Kidney (tissue), 14 donors: Measurements from ENCODE around the gene KNDC1. TPM values are rescaled to one million over a fixed set of nuclear protein-coding genes. Genes with fewer than 3 reads are reported as not detected.

Source experiments
- DNase-seq, 5 donors: peaks; one replicate each; pipeline ENCODE4 v3.0.0-alpha.2; 2013 to 2020
- FAIRE-seq: peaks from 2 replicates; lab custom pipeline; 2012; peaks lifted over from hg19 to GRCh38; lab: Jason Lieb, UNC
- H3K27ac ChIP-seq, 2 donors: one replicate each; pipeline ENCODE4 v1.7.0; 2013; ENCODE audit warnings: low read depth in 2 of 2, low read length in 2 of 2, inconsistent platforms in 1 of 2
- H3K27me3 ChIP-seq: one replicate; pipeline ENCODE4 v1.7.1; 2013; ENCODE audit warnings: low read length, inconsistent platforms; ENCODE audit not compliant: control insufficient read depth, insufficient read depth
- H3K36me3 ChIP-seq, 3 donors: one replicate each; pipeline versions ENCODE4 v1.7.0 to v1.7.1; 2013; ENCODE audit warnings: low read length in 3 of 3, control low read depth in 1 of 3, inconsistent platforms in 1 of 3; ENCODE audit not compliant: insufficient read depth in 3 of 3, control insufficient read depth in 2 of 3
- H3K4me1 ChIP-seq, 3 donors: one replicate each; pipeline versions ENCODE4 v1.7.0 to v1.7.1; 2013; ENCODE audit warnings: low read length in 3 of 3, inconsistent platforms in 1 of 3, low read depth in 1 of 3; ENCODE audit not compliant: control insufficient read depth in 2 of 3, insufficient read depth in 2 of 3
- H3K4me3 ChIP-seq, 3 donors: one replicate each; pipeline versions ENCODE4 v1.7.0 to v1.8.1; 2013; ENCODE audit warnings: low read length in 3 of 3, control low read depth in 1 of 3, inconsistent platforms in 1 of 3
- H3K9ac ChIP-seq, 3 donors: one replicate each; pipeline versions ENCODE4 v1.7.0 to v1.7.1; 2013; ENCODE audit warnings: low read length in 3 of 3, control low read depth in 1 of 3, inconsistent platforms in 1 of 3
- H3K9me3 ChIP-seq, 3 donors: one replicate each; pipeline versions ENCODE4 v1.7.0 to v1.7.1; 2013; ENCODE audit warnings: low read length in 3 of 3, control low read depth in 1 of 3, inconsistent platforms in 1 of 3; ENCODE audit not compliant: control insufficient read depth in 2 of 3, insufficient read depth in 1 of 3
- intact Hi-C: fragments of 100-400 bp; cut with DNase I; formaldehyde crosslinking; loops from one replicate; pipeline ENCODE4 v1.11.1; 2022
- polyA plus RNA-seq: library from polyadenylated mRNA; stranded (reverse); fragments of 350-450 nt; fragmentation: Illumina TruSeq; extraction: RNeasy Lipid Tissue Mini Kit (QIAGEN cat#74804); gene quantifications from one replicate; pipeline ENCODE4 v1.2.3, GENCODE V29; 2014; ENCODE audit warnings: low read depth, low replicate concordance; ENCODE audit not compliant: insufficient read depth
- total RNA-seq: library from RNA; stranded (reverse); fragmentation: NEBNext Ultra II Directional; extraction: Animal tissue kit (Norgen Biotek cat#: 25700); gene quantifications from one replicate; pipeline ENCODE4 v1.2.1, GENCODE V29; 2021
- TF ChIP-seq, protein P1 (sequence below): IDR thresholded peaks from 3 replicates; pipeline ENCODE4 v1.5.1; 2012; ENCODE audit warnings: mild to moderate bottlenecking, moderate library complexity, borderline replicate concordance; ENCODE audit not compliant: insufficient read depth; ENCODE audit errors: extremely low read depth
- donor health status: control.
- donor health status: control.
- donor health status: control.
- donor health status: control.
- donor health status: control.
- donor health status: DM: yes; HTN: yes; CAD: no.
- donor health status: Normal renal cell carcinoma (clear cell type).

The KNDC1 gene
- total and polyA plus RNA-seq, 2 donors from 2014 or later, result 0.43 to 8.7 TPM

DNA sequence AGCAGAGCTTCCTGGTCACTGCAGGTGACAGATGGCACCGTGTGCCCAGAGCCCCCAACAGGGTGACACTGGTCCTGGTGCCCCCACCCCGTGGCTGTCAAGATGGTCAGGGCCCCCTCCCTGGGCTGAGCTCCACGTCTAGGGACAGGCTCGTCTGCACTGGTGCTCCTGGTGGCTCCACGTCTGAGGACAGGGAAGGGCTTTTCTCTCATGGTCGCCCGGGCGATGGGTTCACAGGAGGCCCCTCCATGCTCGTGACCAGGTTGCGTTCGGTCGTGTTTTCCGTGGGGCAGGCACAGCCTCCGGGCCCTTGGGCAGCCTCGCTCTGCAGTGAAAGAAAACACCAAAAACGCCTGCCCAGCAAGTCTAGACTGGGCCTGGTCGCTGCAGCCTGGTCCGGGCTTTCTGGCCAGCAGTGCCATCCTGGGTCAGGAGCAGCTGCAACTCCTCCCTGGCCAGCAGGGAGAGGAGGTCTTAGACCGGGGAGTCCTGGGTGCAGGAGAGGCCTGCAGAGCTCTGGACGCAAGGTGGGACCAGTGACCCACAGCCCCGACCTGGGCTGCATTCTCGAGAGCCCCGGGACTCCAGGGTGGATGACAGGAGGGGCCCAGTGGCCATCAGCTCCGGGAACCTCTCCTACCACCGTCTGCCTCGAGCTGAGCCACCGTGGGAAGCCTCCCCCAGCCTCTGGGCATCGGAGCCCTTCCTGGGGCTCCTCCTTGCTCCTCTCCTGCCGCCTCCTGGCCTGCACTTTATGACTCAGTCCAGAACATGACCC is 42.1 kb downstream of the KNDC1 start:
- H3K9me3 ChIP-seq, result no peaks in the 10 kb centered on the region
- no peaks in the 10 kb centered on the region for H3K27me3 ChIP-seq
- FAIRE-seq (no peak), DNase-seq (peak in 1 of 5 donors; percentile 64)
- no peaks in the 10 kb centered on the region for H3K36me3 ChIP-seq
- no peak overlapping the region for H3K4me3 ChIP-seq
- H3K4me1 ChIP-seq, result no peaks in the 10 kb centered on the region
- no peak overlapping the region for H3K9ac ChIP-seq
- TF ChIP-seq, protein P1, sequence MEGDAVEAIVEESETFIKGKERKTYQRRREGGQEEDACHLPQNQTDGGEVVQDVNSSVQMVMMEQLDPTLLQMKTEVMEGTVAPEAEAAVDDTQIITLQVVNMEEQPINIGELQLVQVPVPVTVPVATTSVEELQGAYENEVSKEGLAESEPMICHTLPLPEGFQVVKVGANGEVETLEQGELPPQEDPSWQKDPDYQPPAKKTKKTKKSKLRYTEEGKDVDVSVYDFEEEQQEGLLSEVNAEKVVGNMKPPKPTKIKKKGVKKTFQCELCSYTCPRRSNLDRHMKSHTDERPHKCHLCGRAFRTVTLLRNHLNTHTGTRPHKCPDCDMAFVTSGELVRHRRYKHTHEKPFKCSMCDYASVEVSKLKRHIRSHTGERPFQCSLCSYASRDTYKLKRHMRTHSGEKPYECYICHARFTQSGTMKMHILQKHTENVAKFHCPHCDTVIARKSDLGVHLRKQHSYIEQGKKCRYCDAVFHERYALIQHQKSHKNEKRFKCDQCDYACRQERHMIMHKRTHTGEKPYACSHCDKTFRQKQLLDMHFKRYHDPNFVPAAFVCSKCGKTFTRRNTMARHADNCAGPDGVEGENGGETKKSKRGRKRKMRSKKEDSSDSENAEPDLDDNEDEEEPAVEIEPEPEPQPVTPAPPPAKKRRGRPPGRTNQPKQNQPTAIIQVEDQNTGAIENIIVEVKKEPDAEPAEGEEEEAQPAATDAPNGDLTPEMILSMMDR, result no peak
- intact Hi-C loops, result no loop called here
- no peak overlapping the region for H3K27ac ChIP-seq

DNA sequence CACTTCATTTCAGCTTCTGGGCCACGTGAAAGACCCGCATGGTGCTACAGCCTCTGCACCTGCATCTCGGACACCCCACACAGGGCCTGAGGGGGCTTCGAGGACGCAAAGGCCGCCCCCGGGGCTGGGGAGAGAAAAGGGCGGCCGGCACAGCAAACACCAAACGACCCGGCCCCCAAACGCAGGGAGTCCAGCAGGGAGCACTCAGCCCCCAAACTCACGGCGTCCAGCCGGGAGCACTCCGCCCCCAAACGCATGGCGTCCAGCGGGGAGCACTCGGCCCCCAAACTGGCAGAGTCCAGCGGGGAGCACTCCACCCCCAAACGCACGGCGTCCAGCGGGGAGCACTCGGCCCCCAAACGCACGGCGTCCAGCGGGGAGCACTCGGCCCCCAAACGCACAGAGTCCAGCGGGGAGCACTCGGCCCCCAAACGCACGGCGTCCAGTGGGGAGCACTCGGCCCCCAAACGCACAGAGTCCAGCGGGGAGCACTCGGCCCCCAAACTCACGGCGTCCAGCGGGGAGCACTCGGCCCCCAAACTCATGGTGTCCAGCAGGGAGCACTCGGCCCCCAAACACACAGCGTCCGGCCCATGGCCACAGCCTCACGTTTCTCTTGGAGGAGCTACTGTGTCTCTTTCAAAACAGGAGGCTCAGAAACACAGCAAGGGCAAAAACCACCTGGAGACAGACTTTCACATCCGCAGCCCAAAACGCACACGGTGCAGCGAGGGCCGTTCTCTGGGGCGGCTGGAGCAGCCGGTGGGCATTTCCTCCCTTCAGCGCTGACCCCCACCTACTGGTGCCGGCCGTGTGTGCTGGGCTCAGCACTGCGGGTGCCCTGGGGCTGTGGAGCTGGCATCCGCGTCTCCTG is 43.0 kb downstream of the KNDC1 start:
- Histone ChIP-seq H3K27ac (no peak overlapping the region), H3K4me1 (no peaks in the 10 kb centered on the region), H3K9ac (no peak overlapping the region), H3K36me3 (no peaks in the 10 kb centered on the region), H3K4me3 (no peak overlapping the region), H3K9me3 (no peaks in the 10 kb centered on the region), H3K27me3 (no peaks in the 10 kb centered on the region)
- intact Hi-C loops, result no loop called here
- FAIRE-seq (no peak), DNase-seq (peak in 1 of 5 donors; percentile 59)
- TF ChIP-seq, protein P1, result no peak

DNA sequence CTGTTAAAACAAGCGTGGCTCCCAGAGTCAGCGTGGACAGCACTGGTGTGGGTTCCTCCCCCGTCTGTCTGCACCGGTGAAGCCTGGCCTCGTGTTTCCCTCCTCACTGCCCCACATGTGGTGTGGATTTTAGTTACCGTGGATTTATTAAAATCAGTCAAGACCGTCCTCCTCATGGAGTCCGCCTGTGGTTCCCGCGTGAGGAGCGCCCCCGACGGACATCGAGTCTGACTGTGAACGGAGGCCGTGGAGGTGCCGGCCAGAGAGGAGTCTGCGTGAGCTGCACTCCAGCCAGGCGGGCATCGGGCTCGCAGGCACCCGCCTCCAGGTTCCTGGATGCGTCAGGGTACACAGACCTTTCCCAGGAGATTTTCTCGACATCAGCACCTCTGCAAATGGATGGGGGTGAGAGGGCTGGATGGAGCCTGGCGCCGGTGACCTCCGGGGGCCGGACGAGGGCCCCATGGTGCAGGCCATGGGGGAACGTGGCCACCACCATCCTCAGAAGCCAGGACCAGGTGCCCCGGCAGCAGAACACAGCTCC is 43.7 kb downstream of the KNDC1 start:
- intact Hi-C loops, result no loop called here
- H3K27me3 ChIP-seq, result no peaks in the 10 kb centered on the region
- no peak overlapping the region for H3K9ac ChIP-seq
- H3K27ac ChIP-seq, result no peak overlapping the region
- no peak overlapping the region for H3K4me3 ChIP-seq
- TF ChIP-seq, protein P1, result no peak
- peak in 1 of 5 donors; percentile 65 for DNase-seq
- H3K4me1 ChIP-seq, result no peaks in the 10 kb centered on the region
- no peaks in the 10 kb centered on the region for H3K9me3 ChIP-seq
- FAIRE-seq, result no peak
- H3K36me3 ChIP-seq, result no peaks in the 10 kb centered on the region
